Tibial artery (tissue), 4 donors: ENCODE data around the gene RPS5.
A peak's percentile ranks its signal among the peaks of the same experiment; 100 is the strongest.
"Not testable (repeated sequence)": the region's sequence is repeated elsewhere in the genome, so short reads cannot be mapped to it uniquely, and the experiment has no call there.

Source experiments
- DNase-seq, 2 donors: peaks; one replicate each; pipeline ENCODE4 v3.0.0-alpha.2; 2019
- H3K27ac ChIP-seq, 2 donors: fragments of 200-600 bp; sonication (generic) in 1 of 2; 1 replicate in 1 of 2; 2 replicates in 1 of 2; pipeline ENCODE4 v1.5.1; 2018 to 2019; ENCODE audit warnings: mild to moderate bottlenecking in 1 of 2
- H3K27me3 ChIP-seq, 2 donors: fragments of 200-600 bp; sonication (generic) in 1 of 2; one replicate each; pipeline versions ENCODE4 v1.5.1 to v1.6.0; 2016 to 2019
- H3K36me3 ChIP-seq, 3 donors: fragments of 200-600 bp; sonication (generic) in 2 of 3; one replicate each; pipeline ENCODE4 v1.5.1; 2016 to 2019; ENCODE audit warnings: mild to moderate bottlenecking in 2 of 3
- H3K4me1 ChIP-seq, 4 donors: fragments of 200-600 bp; sonication (generic) in 2 of 4; 1 replicate in 3 of 4; 2 replicates in 1 of 4; pipeline ENCODE4 v1.5.1; 2016 to 2019
- H3K4me3 ChIP-seq, 2 donors: fragments of 200-600 bp; sonication (generic) in 1 of 2; 1 replicate in 1 of 2; 2 replicates in 1 of 2; pipeline ENCODE4 v1.5.1; 2018 to 2019; ENCODE audit warnings: mild to moderate bottlenecking in 2 of 2
- H3K9me3 ChIP-seq, 3 donors: fragments of 200-600 bp; sonication (generic) in 1 of 3; one replicate each; pipeline ENCODE4 v1.5.1; 2016 to 2019
- CTCF ChIP-seq, 2 experiments: fragments of 200-600 bp in 1 of 2; fragments of 450-650 bp in 1 of 2; IDR thresholded peaks; one replicate each; pipeline ENCODE4 v1.5.1; 2017 to 2019; ENCODE audit warnings: antibody characterized with exemption in 2 of 2, mild to moderate bottlenecking in 1 of 2, moderate library complexity in 1 of 2
- intact Hi-C: fragments of 100-400 bp; cut with DNase I; formaldehyde crosslinking; loops from one replicate; pipeline ENCODE4 v1.15.0; 2023; ENCODE audit warnings: low total_unique reads

Gene RPS5

DNA sequence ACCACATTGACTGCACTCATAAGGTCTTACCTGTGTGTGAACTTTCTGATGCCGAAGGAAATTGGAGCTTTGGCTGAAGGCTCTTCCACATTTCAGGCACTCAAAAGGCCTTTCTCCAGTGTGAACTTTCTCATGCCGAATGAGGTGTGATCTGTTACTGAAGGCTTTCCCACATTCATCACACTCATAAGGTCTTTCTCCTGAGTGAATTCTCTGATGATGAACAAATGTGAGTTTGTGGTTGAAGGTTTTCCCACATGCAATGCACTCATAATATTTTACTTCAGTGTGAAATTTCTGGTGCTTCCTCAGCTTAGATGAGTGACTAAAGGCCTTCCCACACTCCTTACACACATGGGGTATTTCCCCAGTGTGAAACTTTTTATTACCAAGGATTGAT is 47.1 kb downstream of the RPS5 start:
- TF ChIP-seq CTCF (IDR thresholded peaks at IDR 0.05), result no peak
- no peak overlapping the region for H3K27ac ChIP-seq

GRCh38 chr19:58439576-58440554 is 52.8 kb downstream of the RPS5 start, which contains the start of gene ZNF132:
Gene ZNF132, minus strand, starts transcription at chr19:58440153. Its CDS starts 332 bp downstream, at chr19:58439821.
- Histone ChIP-seq H3K4me1 (peaks cover 0 to 17% (median 11%) of the 10 kb centered on the region in 4 donors), H3K27ac (peak within 1 kb of the TSS; percentile 76 to 81), H3K27me3 (no peaks in the 10 kb centered on the region), H3K4me3 (peak within 1 kb of the TSS; percentile 56 to 57), H3K9me3 (peaks cover 0 to 47% (median 44%) of the 10 kb centered on the region in 3 donors), H3K36me3 (peaks cover 32 to 42% (median 35%) of the 10 kb centered on the region in 3 donors)
- TF ChIP-seq CTCF (IDR thresholded peaks at IDR 0.05), result no peak
- peak; percentile 99 for DNase-seq
- intact Hi-C loops, result no loop called here

More for the DNA sequence above, 47.1 kb downstream of the RPS5 start:
- peaks cover 0 to 2% (median under 1%) of the 10 kb centered on the region in 4 donors for H3K4me1 ChIP-seq
- no peaks in the 10 kb centered on the region for H3K27me3 ChIP-seq
- peaks cover 86 to 98% (median 87%) of the 10 kb centered on the region in 3 donors for H3K36me3 ChIP-seq
- H3K4me3 ChIP-seq, result no peak overlapping the region
- no peak for DNase-seq
- H3K9me3 ChIP-seq, result peaks cover 36 to 100% (median 97%) of the 10 kb centered on the region in 3 donors
- intact Hi-C loops, result no loop called here

GRCh38 chr19:58440556-58440955 is 53.5 kb downstream of the RPS5 start:
- Histone ChIP-seq H3K27ac (peak overlapping the region; percentile 76 to 81), H3K27me3 (no peaks in the 10 kb centered on the region), H3K4me3 (peak overlapping the region; percentile 56 to 57), H3K4me1 (peaks cover 0 to 17% (median 11%) of the 10 kb centered on the region in 4 donors), H3K9me3 (peaks cover 0 to 40% (median 37%) of the 10 kb centered on the region in 3 donors), H3K36me3 (peaks cover 26 to 35% (median 28%) of the 10 kb centered on the region in 3 donors)
- DNase-seq, result peak in 1 of 2 donors; percentile 66
- intact Hi-C loops, result no loop called here
- TF ChIP-seq CTCF (IDR thresholded peaks at IDR 0.05), result no peak

GRCh38 chr19:58442986-58443385 is 55.9 kb downstream of the RPS5 start:
- DNase-seq, intact Hi-C loops, H3K27me3 ChIP-seq, H3K27ac ChIP-seq, H3K4me3 ChIP-seq: not testable (repeated sequence)
- peaks cover 0 to 16% (median 12%) of the 10 kb centered on the region in 3 donors for H3K9me3 ChIP-seq
- peaks cover 0 to 17% (median 11%) of the 10 kb centered on the region in 4 donors for H3K4me1 ChIP-seq
- peaks cover 1 to 11% (median 4%) of the 10 kb centered on the region in 3 donors for H3K36me3 ChIP-seq
